IMR-90 (cell line): Measurements from ENCODE around the gene SFTPD. TPM values are rescaled to one million over a fixed set of nuclear protein-coding genes. Genes with fewer than 3 reads are reported as not detected.

Experiments
- ATAC-seq: fragments of 200-7000 bp; cut with Tn5 transposase; 2 replicates; pipeline ENCODE4 v1.9.1; 2020; ENCODE audit warnings: low read depth, mild to moderate bottlenecking, moderate library complexity
- BruUV-seq: library from RNA; stranded (reverse); fragments of 400-500 nt; replicated peaks from 2 replicates; lab custom pipeline; 2021; lab: Mats Ljungman, UMichigan
- CTCF ChIA-PET: fragments of 300-600 bp; formaldehyde crosslinking; extraction: SDS; loops from one replicate; lab custom pipeline; 2021; ENCODE audit warnings: antibody characterized with exemption; lab: Yijun Ruan, JAX
- POLR2A ChIA-PET: fragments of 300-600 bp; sonication (Branson Sonifier 250); formaldehyde crosslinking; loops from one replicate; lab custom pipeline; 2022; ENCODE audit warnings: antibody characterized with exemption; ENCODE audit not compliant: unreplicated experiment; lab: Charles Lee
- DNase-seq: peaks from one replicate; pipeline ENCODE4 v3.0.0; 2013
- H2AFZ ChIP-seq: replicated peaks from 2 replicates; pipeline ENCODE3; 2013; ENCODE audit warnings: low read length, mild to moderate bottlenecking; ENCODE audit not compliant: poor library complexity
- H2AK5ac ChIP-seq: 2 replicates; pipeline ENCODE4 v1.6.1; 2013; ENCODE audit warnings: low read depth, low read length, inconsistent platforms
- H2AK9ac ChIP-seq: replicated peaks from 2 replicates; pipeline ENCODE3; 2013; ENCODE audit warnings: mild to moderate bottlenecking, low read depth, low read length, moderate library complexity; ENCODE audit not compliant: poor library complexity
- H2BK120ac ChIP-seq: 2 replicates; pipeline ENCODE4 v1.6.1; 2013; ENCODE audit warnings: low read depth, low read length, inconsistent platforms
- H2BK15ac ChIP-seq: 3 replicates; pipeline ENCODE4 v1.6.1; 2013; ENCODE audit warnings: low read depth, low read length, inconsistent platforms
- H2BK20ac ChIP-seq: 2 replicates; pipeline ENCODE4 v1.6.1; 2013; ENCODE audit warnings: low read depth, mild to moderate bottlenecking, inconsistent platforms, low read length, moderate library complexity
- H2BK5ac ChIP-seq: 2 replicates; pipeline ENCODE4 v1.6.1; 2013; ENCODE audit warnings: mild to moderate bottlenecking, low read depth, low read length, inconsistent platforms; ENCODE audit not compliant: poor library complexity, severe bottlenecking
- H3K14ac ChIP-seq: replicated peaks from 2 replicates; pipeline ENCODE4 v1.6.1; 2013; ENCODE audit warnings: low read depth, low read length, inconsistent platforms
- H3K18ac ChIP-seq: 2 replicates; pipeline ENCODE4 v1.6.1; 2013; ENCODE audit warnings: low read depth, low read length, control low read depth
- H3K23ac ChIP-seq: 2 replicates; pipeline ENCODE4 v1.6.1; 2013; ENCODE audit warnings: low read depth, low read length, inconsistent platforms
- H3K27ac ChIP-seq: 2 replicates; pipeline ENCODE4 v1.5.1; 2013; ENCODE audit warnings: mild to moderate bottlenecking, control low read depth, low read length; ENCODE audit not compliant: insufficient read depth
- H3K27me3 ChIP-seq: 2 replicates; pipeline ENCODE4 v1.6.1; 2013; ENCODE audit warnings: low read length; ENCODE audit not compliant: control insufficient read depth, insufficient read depth
- H3K36me3 ChIP-seq: 2 replicates; pipeline ENCODE4 v1.6.1; 2013; ENCODE audit warnings: low read length, mixed read lengths; ENCODE audit not compliant: control insufficient read depth, insufficient read depth
- H3K4ac ChIP-seq: 2 replicates; pipeline ENCODE4 v1.6.1; 2013; ENCODE audit warnings: low read depth, low read length, inconsistent platforms
- H3K4me1 ChIP-seq: 2 replicates; pipeline ENCODE4 v1.6.1; 2013; ENCODE audit warnings: low read length, mixed read lengths; ENCODE audit not compliant: control insufficient read depth, insufficient read depth
- H3K4me2 ChIP-seq: 2 replicates; pipeline ENCODE4 v1.6.1; 2013; ENCODE audit warnings: low read depth, mild to moderate bottlenecking, control low read depth, low read length, moderate library complexity
- H3K4me3 ChIP-seq: 2 replicates; pipeline ENCODE4 v1.5.1; 2013; ENCODE audit warnings: low read depth, mild to moderate bottlenecking, control low read depth, low read length, moderate library complexity; ENCODE audit not compliant: insufficient read depth
- H3K56ac ChIP-seq: 2 replicates; pipeline ENCODE4 v1.6.1; 2013; ENCODE audit warnings: low read length, inconsistent platforms; ENCODE audit not compliant: insufficient read depth; ENCODE audit errors: extremely low read depth
- H3K79me1 ChIP-seq, 2 experiments: 2 replicates each; pipeline ENCODE4 v1.6.1; 2013; ENCODE audit warnings: low read length in 2 of 2, inconsistent platforms in 1 of 2, low read depth in 1 of 2
- H3K9ac ChIP-seq: 2 replicates; pipeline ENCODE4 v1.6.1; 2013; ENCODE audit warnings: low read depth, low read length, control low read depth
- H3K9me1 ChIP-seq: 2 replicates; pipeline ENCODE4 v1.6.1; 2013; ENCODE audit warnings: low read length, inconsistent platforms; ENCODE audit not compliant: insufficient read depth
- H3K9me3 ChIP-seq: 2 replicates; pipeline ENCODE4 v1.6.1; 2013; ENCODE audit warnings: low read length; ENCODE audit not compliant: control insufficient read depth, insufficient read depth
- H4K20me1 ChIP-seq: 2 replicates; pipeline ENCODE4 v1.6.1; 2013; ENCODE audit warnings: low read length, inconsistent platforms; ENCODE audit not compliant: insufficient read depth
- H4K5ac ChIP-seq: 2 replicates; pipeline ENCODE4 v1.6.1; 2013; ENCODE audit warnings: mild to moderate bottlenecking, low read depth, low read length, control low read depth
- H4K8ac ChIP-seq, 2 experiments: 2 replicates each; pipeline ENCODE4 v1.6.1; 2013; ENCODE audit warnings: low read depth in 2 of 2, low read length in 2 of 2, control low read depth in 1 of 2, inconsistent platforms in 1 of 2
- H4K91ac ChIP-seq: 2 replicates; pipeline ENCODE4 v1.6.1; 2013; ENCODE audit warnings: low read depth, low read length, inconsistent platforms; ENCODE audit not compliant: insufficient read depth
- CEBPB ChIP-seq: IDR thresholded peaks from 2 replicates; pipeline ENCODE4 v1.6.1; 2012; ENCODE audit warnings: low read depth, low read length, improper control_type of control experiment
- CHD1 ChIP-seq: IDR thresholded peaks from 2 replicates; pipeline ENCODE4 v1.6.1; 2012; ENCODE audit warnings: low read depth, low read length, improper control_type of control experiment
- CTCF ChIP-seq: conservative IDR thresholded peaks from 2 replicates; pipeline ENCODE4 v1.5.1; 2012; ENCODE audit warnings: mild to moderate bottlenecking, low read depth, low read length, improper control_type of control experiment
- ELK1 ChIP-seq: fragments of 150-350 bp; IDR thresholded peaks from 2 replicates; pipeline ENCODE4 v1.6.1; 2016; ENCODE audit warnings: low read depth, mild to moderate bottlenecking, low read length, moderate library complexity, borderline replicate concordance
- FOS ChIP-seq: fragments of 150-350 bp; IDR thresholded peaks from 2 replicates; pipeline ENCODE4 v1.6.1; 2016; ENCODE audit warnings: low read depth, low read length
- MAFK ChIP-seq: IDR thresholded peaks from 2 replicates; pipeline ENCODE4 v1.6.1; 2012; ENCODE audit warnings: low read depth, low read length, improper control_type of control experiment
- MAZ ChIP-seq: IDR thresholded peaks from 2 replicates; pipeline ENCODE4 v1.6.1; 2012; ENCODE audit warnings: low read depth, mild to moderate bottlenecking, low read length, improper control_type of control experiment, moderate library complexity, borderline replicate concordance
- MXI1 ChIP-seq: IDR thresholded peaks from 2 replicates; pipeline ENCODE4 v1.6.1; 2012; ENCODE audit warnings: low read depth, mild to moderate bottlenecking, low read length, moderate library complexity, borderline replicate concordance
- NFE2L2 ChIP-seq: fragments of 150-350 bp; IDR thresholded peaks from 2 replicates; pipeline ENCODE4 v1.6.1; 2016; ENCODE audit warnings: low read depth, mild to moderate bottlenecking, low read length
- POLR2A ChIP-seq: IDR thresholded peaks from 2 replicates; pipeline ENCODE4 v1.6.1; 2012; ENCODE audit warnings: mild to moderate bottlenecking, low read depth, low read length
- RAD21 ChIP-seq: IDR thresholded peaks from 2 replicates; pipeline ENCODE4 v1.6.1; 2012; ENCODE audit warnings: low read length, improper control_type of control experiment
- RCOR1 ChIP-seq: IDR thresholded peaks from 2 replicates; pipeline ENCODE4 v1.6.1; 2012; ENCODE audit warnings: mild to moderate bottlenecking, low read length, improper control_type of control experiment; ENCODE audit not compliant: insufficient replicate concordance
- RFX5 ChIP-seq: IDR thresholded peaks from 2 replicates; pipeline ENCODE4 v1.8.0; 2012; ENCODE audit warnings: low read depth, mild to moderate bottlenecking, low read length, moderate library complexity
- USF2 ChIP-seq: fragments of 150-350 bp; IDR thresholded peaks from 2 replicates; pipeline ENCODE4 v1.6.1; 2017; ENCODE audit warnings: mild to moderate bottlenecking, antibody characterized with exemption, low read length, low read depth
- WGBS, 2 experiments: methylation state at CpG; one replicate each; pipeline versions ENCODE4 v1.1.5 to v1.1.7; 2013; ENCODE audit warnings: missing lambda C conversion rate in 2 of 2; ENCODE audit not compliant: insufficient read length in 1 of 2; ENCODE audit errors: extremely low coverage in 2 of 2; 5-methylcytosine and 5-hydroxymethylcytosine counted together
- dilution Hi-C: fragments of 300-500 bp; cut with HindIII; formaldehyde crosslinking; loops from one replicate; pipeline ENCODE4 v1.14.3; 2018; ENCODE audit warnings: low sequenced_read_pairs; ENCODE audit not compliant: unreplicated experiment
- in situ Hi-C: fragments of 300-500 bp; cut with MboI; formaldehyde crosslinking; loops from 3 replicates; pipeline ENCODE4 v1.14.3; 2019; ENCODE audit warnings: low sequenced_read_pairs, inconsistent platforms, mixed read lengths
- intact Hi-C: fragments of 100-400 bp; cut with micrococcal nuclease; formaldehyde crosslinking; loops from 2 replicates; pipeline ENCODE4 v1.10.0; 2022
- polyA plus RNA-seq, 3 experiments: library from polyadenylated mRNA; depleted of rRNA; stranded (reverse); fragments of >200 nt; gene quantifications; 2 replicates each; pipeline ENCODE4 v1.2.3, GENCODE V29; 2012; ENCODE audit warnings: low replicate concordance in 1 of 3
- total RNA-seq: library from RNA; depleted of rRNA; stranded (reverse); fragments of >200 nt; gene quantifications from 2 replicates; pipeline ENCODE4 v1.2.3, GENCODE V29; 2012

SFTPD gene
- total and polyA plus RNA-seq, 2 of the 4 experiments (the other 2 are of a cell fraction): not detected

GRCh38 chr10:79941585-79942210, 7.2 kb downstream of the SFTPD start:
- ChIA-PET CTCF (no interaction called here), POLR2A (no interaction called here)
- H2BK5ac ChIP-seq: no peak overlapping the region
- TF ChIP-seq CTCF (no peak), MAZ (no peak), NFE2L2 (no peak), FOS (no peak), RFX5 (no peak), RCOR1 (no peak), MXI1 (no peak), CEBPB (no peak), CHD1 (no peak), MAFK (no peak), POLR2A (no peak), USF2 (no peak), RAD21 (no peak), ELK1 (no peak)
- no peak overlapping the region for H3K9ac ChIP-seq
- H2AFZ ChIP-seq: no peak overlapping the region
- H2AK9ac ChIP-seq: no peak overlapping the region
- no peak overlapping the region for H3K4me2 ChIP-seq
- H2BK15ac ChIP-seq: no peak overlapping the region
- H3K27me3 ChIP-seq: peaks cover 35% of the 10 kb centered on the region
- H2BK20ac ChIP-seq: no peak overlapping the region
- H4K5ac ChIP-seq: no peak overlapping the region
- no peak overlapping the region for H2BK120ac ChIP-seq
- no peak overlapping the region for H3K56ac ChIP-seq
- H3K14ac ChIP-seq: no peak overlapping the region
- no peak overlapping the region for H3K4ac ChIP-seq
- intact Hi-C loops: no loop called here
- H3K4me3 ChIP-seq: no peak overlapping the region
- no peak for DNase-seq
- no peak overlapping the region for H2AK5ac ChIP-seq
- in situ Hi-C loops: no loop called here
- H3K9me3 ChIP-seq: no peaks in the 10 kb centered on the region
- H4K20me1 ChIP-seq: no peaks in the 10 kb centered on the region
- no peaks in the 10 kb centered on the region for H3K79me1 ChIP-seq
- H3K4me1 ChIP-seq: no peaks in the 10 kb centered on the region
- no peak overlapping the region for H3K27ac ChIP-seq
- H3K18ac ChIP-seq: no peak overlapping the region
- dilution Hi-C loops: no loop called here
- no peak overlapping the region for H3K23ac ChIP-seq
- H4K91ac ChIP-seq: no peak overlapping the region
- H3K9me1 ChIP-seq: no peaks in the 10 kb centered on the region
- H4K8ac ChIP-seq: no peak overlapping the region
- BruUV-seq: no TSS peak
- WGBS, 2 experiments: no CpG with 5 or more reads among the region's 11 CpGs
- ATAC-seq: no peak
- H3K36me3 ChIP-seq: no peaks in the 10 kb centered on the region
